ENCODE data around the gene EIF3D. TPM values are rescaled to one million over a fixed set of nuclear protein-coding genes. Genes with fewer than 3 reads are reported as not detected.

EIF3D gene
- total and polyA plus RNA-seq, 2 of the 8 experiments (the other 6 are each of a cell fraction or from before 2014, with no cell fraction given), result 195 to 408 TPM

DNA sequence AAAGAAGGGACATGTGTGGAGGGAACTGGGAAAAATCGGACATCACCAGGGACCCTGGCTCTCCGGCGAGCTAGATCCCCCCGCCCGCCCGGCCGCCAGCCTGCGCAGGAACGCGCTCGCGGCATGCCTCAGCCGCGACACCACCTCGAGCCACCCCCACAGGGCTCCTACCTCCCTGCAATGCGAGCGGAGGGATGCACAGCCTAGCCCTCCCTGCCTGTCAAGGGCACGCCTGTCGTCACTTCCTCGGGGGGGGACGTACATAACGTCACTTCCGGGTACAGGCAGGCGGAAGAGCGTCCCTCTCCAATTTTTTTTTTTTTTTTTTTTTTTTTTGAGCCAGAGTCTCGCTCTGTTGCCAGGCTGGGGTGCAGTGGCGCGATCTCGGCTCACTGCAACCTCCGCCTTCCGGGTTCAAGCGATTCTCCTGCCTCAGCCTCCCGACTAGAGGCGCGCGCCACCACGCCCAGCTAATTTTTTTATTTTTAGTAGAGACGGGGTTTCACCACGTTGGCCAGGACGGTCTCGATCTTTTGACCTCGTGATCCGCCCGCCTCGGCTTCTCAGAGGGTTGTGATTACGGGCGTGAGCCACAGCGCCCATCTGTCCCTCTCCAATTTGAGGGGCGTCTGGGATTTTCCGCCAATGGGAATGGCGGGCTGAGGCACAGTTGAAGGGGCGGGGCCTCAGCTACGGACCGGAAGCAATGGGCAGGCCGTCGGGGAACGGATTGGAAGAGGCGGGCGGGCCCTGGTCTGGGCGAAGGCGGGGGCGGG lies 47.4 kb downstream of the EIF3D start, which contains the start of gene TXN2 (continued):
- TF ChIP-seq RBBP5 (IDR thresholded peaks at IDR 0.05; ENCODE audit: borderline replicate concordance, low read depth, low read length) (no peak), TAF7 (optimal IDR thresholded peaks at IDR 0.05; ENCODE audit: borderline replicate concordance, low read depth, low read length) (peak; percentile 89), KDM1A (IDR thresholded peaks at IDR 0.05; ENCODE audit: borderline replicate concordance, low read length) (no peak), RXRA (IDR thresholded peaks at IDR 0.05; ENCODE audit: insufficient read depth, low read depth, low read length) (no peak), SP2 (IDR thresholded peaks at IDR 0.05; ENCODE audit: low read length) (no peak), RFX5 (IDR thresholded peaks at IDR 0.05; ENCODE audit: borderline replicate concordance, low read depth, low read length) (no peak), CEBPB (IDR thresholded peaks at IDR 0.05; ENCODE audit: low read depth, low read length) (no peak), POU5F1 (IDR thresholded peaks at IDR 0.05; ENCODE audit: low read depth, low read length) (no peak), HDAC2 (IDR thresholded peaks at IDR 0.05; ENCODE audit: borderline replicate concordance in 1 of 2, low read depth in 2 of 2, low read length in 2 of 2) (0 out of 4 replicates have a peak, but pooled peaks of 1 of the 2 experiments have one; percentile 56), CTBP2 (IDR thresholded peaks at IDR 0.05; ENCODE audit: borderline replicate concordance, insufficient read depth, insufficient read length, low read length) (no peak), CHD2 (IDR thresholded peaks at IDR 0.05; ENCODE audit: low read length) (0 out of 2 replicates have a peak, but pooled peaks have one; percentile 21), FOSL1 (IDR thresholded peaks at IDR 0.05; ENCODE audit: insufficient read depth, low read depth, low read length) (no peak), POLR2AphosphoS5 (IDR thresholded peaks at IDR 0.05; ENCODE audit: low read depth, low read length) (peak; percentile 88), CBX8 (IDR thresholded peaks at IDR 0.05; ENCODE audit: borderline replicate concordance, low read depth, low read length) (no peak), HDAC6 (IDR thresholded peaks at IDR 0.05; ENCODE audit: low read depth, low read length) (no peak), TEAD4 (IDR thresholded peaks at IDR 0.05; ENCODE audit: low read depth, low read length) (0 out of 2 replicates have a peak, but pooled peaks have one; percentile 30), EGR1 (IDR thresholded peaks at IDR 0.05; ENCODE audit: borderline replicate concordance, low read depth, low read length) (no peak), SUZ12 (IDR thresholded peaks at IDR 0.05; ENCODE audit: low read length) (no peak)
- TF ChIP-seq, protein P1, sequence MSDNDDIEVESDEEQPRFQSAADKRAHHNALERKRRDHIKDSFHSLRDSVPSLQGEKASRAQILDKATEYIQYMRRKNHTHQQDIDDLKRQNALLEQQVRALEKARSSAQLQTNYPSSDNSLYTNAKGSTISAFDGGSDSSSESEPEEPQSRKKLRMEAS (IDR thresholded peaks at IDR 0.05), result 0 out of 2 replicates have a peak, but pooled peaks have one; percentile 38
- TF ChIP-seq, protein P2, sequence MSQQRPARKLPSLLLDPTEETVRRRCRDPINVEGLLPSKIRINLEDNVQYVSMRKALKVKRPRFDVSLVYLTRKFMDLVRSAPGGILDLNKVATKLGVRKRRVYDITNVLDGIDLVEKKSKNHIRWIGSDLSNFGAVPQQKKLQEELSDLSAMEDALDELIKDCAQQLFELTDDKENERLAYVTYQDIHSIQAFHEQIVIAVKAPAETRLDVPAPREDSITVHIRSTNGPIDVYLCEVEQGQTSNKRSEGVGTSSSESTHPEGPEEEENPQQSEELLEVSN (IDR thresholded peaks at IDR 0.05), result no peak
